ENCODE data around the gene KANTR. TPM values are rescaled to one million over a fixed set of nuclear protein-coding genes. Genes with fewer than 3 reads are reported as not detected.

Gene KANTR
- total and polyA plus RNA-seq, 2 experiments from 2014 or later = 6.4 to 15.5 TPM

DNA sequence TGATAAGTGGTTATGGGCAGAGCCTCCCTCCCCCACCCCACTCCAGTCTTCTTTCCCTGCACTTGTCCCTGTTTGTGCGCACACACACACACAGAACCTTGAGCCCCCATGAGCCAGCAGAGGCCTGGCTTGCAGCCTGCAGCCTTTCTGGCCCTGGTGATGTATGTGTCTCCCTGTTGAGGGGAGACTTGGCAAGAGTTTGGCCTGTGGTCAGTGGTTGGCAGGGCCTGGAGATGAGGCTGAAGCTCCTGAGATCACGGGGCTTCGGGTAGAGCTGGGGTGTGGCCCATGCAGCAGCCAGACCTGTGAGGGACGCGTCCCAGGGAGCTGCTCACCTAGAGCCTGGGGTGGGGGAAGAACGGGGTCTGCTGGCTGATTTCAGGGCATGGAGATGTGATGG lies 43.1 kb upstream of the KANTR start:
- H3K4me1 ChIP-seq (ENCODE audit: insufficient read depth) = peaks cover 6% of the 10 kb centered on the region
- DNase-seq (ENCODE audit: low spot score) = no peak
- H4K20me1 ChIP-seq (replicated peaks; ENCODE audit: insufficient read depth) = no peaks in the 10 kb centered on the region
- peaks cover 2% of the 10 kb centered on the region for H3K27me3 Mint-ChIP-seq (ENCODE audit: insufficient read depth, low read depth, poor library complexity)
- peaks cover 11% of the 10 kb centered on the region for H3K79me2 ChIP-seq (replicated peaks; ENCODE audit: insufficient read depth)
- no peak overlapping the region for H3K4me3 Mint-ChIP-seq
- peaks cover 18% of the 10 kb centered on the region; the same call in 2 of the 3 replicates for H3K4me1 Mint-ChIP-seq
- no peaks in the 10 kb centered on the region for H3K36me3 Mint-ChIP-seq (ENCODE audit: low read depth)
- H3K9me3 Mint-ChIP-seq = no peaks in the 10 kb centered on the region
- TF ChIP-seq, protein P1, sequence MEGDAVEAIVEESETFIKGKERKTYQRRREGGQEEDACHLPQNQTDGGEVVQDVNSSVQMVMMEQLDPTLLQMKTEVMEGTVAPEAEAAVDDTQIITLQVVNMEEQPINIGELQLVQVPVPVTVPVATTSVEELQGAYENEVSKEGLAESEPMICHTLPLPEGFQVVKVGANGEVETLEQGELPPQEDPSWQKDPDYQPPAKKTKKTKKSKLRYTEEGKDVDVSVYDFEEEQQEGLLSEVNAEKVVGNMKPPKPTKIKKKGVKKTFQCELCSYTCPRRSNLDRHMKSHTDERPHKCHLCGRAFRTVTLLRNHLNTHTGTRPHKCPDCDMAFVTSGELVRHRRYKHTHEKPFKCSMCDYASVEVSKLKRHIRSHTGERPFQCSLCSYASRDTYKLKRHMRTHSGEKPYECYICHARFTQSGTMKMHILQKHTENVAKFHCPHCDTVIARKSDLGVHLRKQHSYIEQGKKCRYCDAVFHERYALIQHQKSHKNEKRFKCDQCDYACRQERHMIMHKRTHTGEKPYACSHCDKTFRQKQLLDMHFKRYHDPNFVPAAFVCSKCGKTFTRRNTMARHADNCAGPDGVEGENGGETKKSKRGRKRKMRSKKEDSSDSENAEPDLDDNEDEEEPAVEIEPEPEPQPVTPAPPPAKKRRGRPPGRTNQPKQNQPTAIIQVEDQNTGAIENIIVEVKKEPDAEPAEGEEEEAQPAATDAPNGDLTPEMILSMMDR (conservative IDR thresholded peaks at IDR 0.05; ENCODE audit: low read depth in 2 of 2) = no peak
- no peak overlapping the region for H3K4me3 ChIP-seq
- H3K9me2 ChIP-seq (ENCODE audit: insufficient read depth) = no peaks in the 10 kb centered on the region
- no peak overlapping the region for H2AFZ ChIP-seq
- H3K4me2 ChIP-seq = no peak overlapping the region
- H3K27ac Mint-ChIP-seq = no peak overlapping the region
- no peaks in the 10 kb centered on the region for H3F3A ChIP-seq (replicated peaks; ENCODE audit: low read depth)
- no peaks in the 10 kb centered on the region for H3K27me3 ChIP-seq (ENCODE audit: insufficient read depth)
- ATAC-seq = no peak
- H3K27ac ChIP-seq (ENCODE audit: low read depth) = no peak overlapping the region
- H3K36me3 ChIP-seq (ENCODE audit: insufficient read depth) = no peaks in the 10 kb centered on the region

DNA sequence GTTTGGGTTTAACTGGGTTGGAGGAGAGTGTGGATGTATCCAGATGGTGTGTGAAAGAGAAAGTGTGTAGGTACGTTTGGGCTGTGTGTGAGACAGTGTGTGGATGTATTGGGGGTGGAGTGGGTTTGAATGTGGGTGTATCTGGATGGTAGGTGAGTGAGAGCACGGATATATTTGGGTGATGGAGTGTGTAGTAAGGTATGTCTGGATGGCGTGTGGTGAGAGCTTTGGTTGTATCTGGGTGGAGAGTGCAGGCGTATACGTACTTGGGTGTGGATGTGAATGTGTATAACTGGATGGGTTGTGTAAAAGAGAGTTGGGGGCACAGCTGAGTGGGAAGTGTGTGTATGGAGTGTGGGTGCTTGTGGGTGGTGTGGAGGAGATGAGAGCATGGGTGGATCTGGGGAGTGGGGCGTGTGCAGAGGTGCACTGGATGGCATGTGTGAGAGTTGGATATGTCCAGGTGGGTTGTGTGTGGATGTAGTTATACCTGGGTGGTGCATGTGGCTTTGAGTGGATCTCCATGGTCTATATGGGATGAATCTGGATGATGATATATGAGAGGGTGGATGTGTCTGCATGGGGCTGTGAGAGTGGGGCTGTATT lies 38.6 kb upstream of the KANTR start:
- H3K4me3 ChIP-seq = no peak overlapping the region
- H3K36me3 ChIP-seq (ENCODE audit: insufficient read depth) = no peaks in the 10 kb centered on the region
- peaks cover 10% of the 10 kb centered on the region for H3K79me2 ChIP-seq (replicated peaks; ENCODE audit: insufficient read depth)
- no peak overlapping the region for H3K4me3 Mint-ChIP-seq
- H3K4me1 Mint-ChIP-seq = peaks cover 2% of the 10 kb centered on the region; the same call in 1 of the 3 replicates
- H3K9me3 Mint-ChIP-seq = no peaks in the 10 kb centered on the region
- no peak for TF ChIP-seq POLR2AphosphoS5 (IDR thresholded peaks at IDR 0.05; ENCODE audit: low read depth)
- no peak for TF ChIP-seq JUNB (IDR thresholded peaks at IDR 0.05; ENCODE audit: unreplicated experiment)
- TF ChIP-seq ZNF114 (CRISPR knock-in tag; IDR thresholded peaks at IDR 0.05) = no peak
- TF ChIP-seq, protein P2, sequence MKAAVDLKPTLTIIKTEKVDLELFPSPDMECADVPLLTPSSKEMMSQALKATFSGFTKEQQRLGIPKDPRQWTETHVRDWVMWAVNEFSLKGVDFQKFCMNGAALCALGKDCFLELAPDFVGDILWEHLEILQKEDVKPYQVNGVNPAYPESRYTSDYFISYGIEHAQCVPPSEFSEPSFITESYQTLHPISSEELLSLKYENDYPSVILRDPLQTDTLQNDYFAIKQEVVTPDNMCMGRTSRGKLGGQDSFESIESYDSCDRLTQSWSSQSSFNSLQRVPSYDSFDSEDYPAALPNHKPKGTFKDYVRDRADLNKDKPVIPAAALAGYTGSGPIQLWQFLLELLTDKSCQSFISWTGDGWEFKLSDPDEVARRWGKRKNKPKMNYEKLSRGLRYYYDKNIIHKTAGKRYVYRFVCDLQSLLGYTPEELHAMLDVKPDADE (IDR thresholded peaks at IDR 0.05) = no peak
- TF ChIP-seq, protein P3, sequence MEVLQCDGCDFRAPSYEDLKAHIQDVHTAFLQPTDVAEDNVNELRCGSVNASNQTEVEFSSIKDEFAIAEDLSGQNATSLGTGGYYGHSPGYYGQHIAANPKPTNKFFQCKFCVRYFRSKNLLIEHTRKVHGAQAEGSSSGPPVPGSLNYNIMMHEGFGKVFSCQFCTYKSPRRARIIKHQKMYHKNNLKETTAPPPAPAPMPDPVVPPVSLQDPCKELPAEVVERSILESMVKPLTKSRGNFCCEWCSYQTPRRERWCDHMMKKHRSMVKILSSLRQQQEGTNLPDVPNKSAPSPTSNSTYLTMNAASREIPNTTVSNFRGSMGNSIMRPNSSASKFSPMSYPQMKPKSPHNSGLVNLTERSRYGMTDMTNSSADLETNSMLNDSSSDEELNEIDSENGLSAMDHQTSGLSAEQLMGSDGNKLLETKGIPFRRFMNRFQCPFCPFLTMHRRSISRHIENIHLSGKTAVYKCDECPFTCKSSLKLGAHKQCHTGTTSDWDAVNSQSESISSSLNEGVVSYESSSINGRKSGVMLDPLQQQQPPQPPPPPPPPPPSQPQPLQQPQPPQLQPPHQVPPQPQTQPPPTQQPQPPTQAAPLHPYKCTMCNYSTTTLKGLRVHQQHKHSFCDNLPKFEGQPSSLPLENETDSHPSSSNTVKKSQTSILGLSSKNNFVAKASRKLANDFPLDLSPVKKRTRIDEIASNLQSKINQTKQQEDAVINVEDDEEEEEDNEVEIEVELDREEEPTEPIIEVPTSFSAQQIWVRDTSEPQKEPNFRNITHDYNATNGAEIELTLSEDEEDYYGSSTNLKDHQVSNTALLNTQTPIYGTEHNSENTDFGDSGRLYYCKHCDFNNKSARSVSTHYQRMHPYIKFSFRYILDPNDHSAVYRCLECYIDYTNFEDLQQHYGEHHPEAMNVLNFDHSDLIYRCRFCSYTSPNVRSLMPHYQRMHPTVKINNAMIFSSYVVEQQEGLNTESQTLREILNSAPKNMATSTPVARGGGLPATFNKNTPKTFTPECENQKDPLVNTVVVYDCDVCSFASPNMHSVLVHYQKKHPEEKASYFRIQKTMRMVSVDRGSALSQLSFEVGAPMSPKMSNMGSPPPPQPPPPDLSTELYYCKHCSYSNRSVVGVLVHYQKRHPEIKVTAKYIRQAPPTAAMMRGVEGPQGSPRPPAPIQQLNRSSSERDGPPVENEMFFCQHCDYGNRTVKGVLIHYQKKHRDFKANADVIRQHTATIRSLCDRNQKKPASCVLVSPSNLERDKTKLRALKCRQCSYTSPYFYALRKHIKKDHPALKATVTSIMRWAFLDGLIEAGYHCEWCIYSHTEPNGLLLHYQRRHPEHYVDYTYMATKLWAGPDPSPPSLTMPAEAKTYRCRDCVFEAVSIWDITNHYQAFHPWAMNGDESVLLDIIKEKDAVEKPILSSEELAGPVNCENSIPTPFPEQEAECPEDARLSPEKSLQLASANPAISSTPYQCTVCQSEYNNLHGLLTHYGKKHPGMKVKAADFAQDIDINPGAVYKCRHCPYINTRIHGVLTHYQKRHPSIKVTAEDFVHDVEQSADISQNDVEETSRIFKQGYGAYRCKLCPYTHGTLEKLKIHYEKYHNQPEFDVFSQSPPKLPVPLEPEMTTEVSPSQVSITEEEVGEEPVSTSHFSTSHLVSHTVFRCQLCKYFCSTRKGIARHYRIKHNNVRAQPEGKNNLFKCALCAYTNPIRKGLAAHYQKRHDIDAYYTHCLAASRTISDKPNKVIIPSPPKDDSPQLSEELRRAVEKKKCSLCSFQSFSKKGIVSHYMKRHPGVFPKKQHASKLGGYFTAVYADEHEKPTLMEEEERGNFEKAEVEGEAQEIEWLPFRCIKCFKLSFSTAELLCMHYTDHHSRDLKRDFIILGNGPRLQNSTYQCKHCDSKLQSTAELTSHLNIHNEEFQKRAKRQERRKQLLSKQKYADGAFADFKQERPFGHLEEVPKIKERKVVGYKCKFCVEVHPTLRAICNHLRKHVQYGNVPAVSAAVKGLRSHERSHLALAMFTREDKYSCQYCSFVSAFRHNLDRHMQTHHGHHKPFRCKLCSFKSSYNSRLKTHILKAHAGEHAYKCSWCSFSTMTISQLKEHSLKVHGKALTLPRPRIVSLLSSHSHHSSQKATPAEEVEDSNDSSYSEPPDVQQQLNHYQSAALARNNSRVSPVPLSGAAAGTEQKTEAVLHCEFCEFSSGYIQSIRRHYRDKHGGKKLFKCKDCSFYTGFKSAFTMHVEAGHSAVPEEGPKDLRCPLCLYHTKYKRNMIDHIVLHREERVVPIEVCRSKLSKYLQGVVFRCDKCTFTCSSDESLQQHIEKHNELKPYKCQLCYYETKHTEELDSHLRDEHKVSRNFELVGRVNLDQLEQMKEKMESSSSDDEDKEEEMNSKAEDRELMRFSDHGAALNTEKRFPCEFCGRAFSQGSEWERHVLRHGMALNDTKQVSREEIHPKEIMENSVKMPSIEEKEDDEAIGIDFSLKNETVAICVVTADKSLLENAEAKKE (CRISPR knock-in tag; IDR thresholded peaks at IDR 0.05) = no peak
- no peak for TF ChIP-seq EZH2 (IDR thresholded peaks at IDR 0.05; ENCODE audit: low read depth, unreplicated experiment)
- ATAC-seq (no peak), DNase-seq (ENCODE audit: low spot score) (no peak)
- no peaks in the 10 kb centered on the region for H3K4me1 ChIP-seq (ENCODE audit: insufficient read depth)
- H3K27me3 Mint-ChIP-seq (ENCODE audit: insufficient read depth, low read depth, poor library complexity) = no peaks in the 10 kb centered on the region
- H3K4me2 ChIP-seq = no peak overlapping the region
- H3K27ac Mint-ChIP-seq = no peak overlapping the region
- H4K20me1 ChIP-seq (replicated peaks; ENCODE audit: insufficient read depth) = no peaks in the 10 kb centered on the region
- no peaks in the 10 kb centered on the region for H3K9me2 ChIP-seq (ENCODE audit: insufficient read depth)
- H3K27me3 ChIP-seq (ENCODE audit: insufficient read depth) = no peaks in the 10 kb centered on the region
- H3F3A ChIP-seq (replicated peaks; ENCODE audit: low read depth) = no peaks in the 10 kb centered on the region
- H3K27ac ChIP-seq (ENCODE audit: low read depth) = no peak overlapping the region
- no peak overlapping the region for H2AFZ ChIP-seq
- H3K36me3 Mint-ChIP-seq (ENCODE audit: low read depth) = 0 out of 3 replicates have a peak, but pooled peaks cover 3% of the 10 kb centered on the region
